HG03457 (cell line): ENCODE data around the gene RNF208.
"Not testable (repeated sequence)": the region's sequence is repeated elsewhere in the genome, so short reads cannot be mapped to it uniquely, and the experiment has no call there.

Experiments used
- ATAC-seq: cut with Tn5 transposase; IDR thresholded peaks from one replicate; pipeline ENCODE4 v1.9.1; 2021; ENCODE audit warnings: moderate number of reproducible peaks; ENCODE audit not compliant: unreplicated experiment

RNF208 gene, protein sequence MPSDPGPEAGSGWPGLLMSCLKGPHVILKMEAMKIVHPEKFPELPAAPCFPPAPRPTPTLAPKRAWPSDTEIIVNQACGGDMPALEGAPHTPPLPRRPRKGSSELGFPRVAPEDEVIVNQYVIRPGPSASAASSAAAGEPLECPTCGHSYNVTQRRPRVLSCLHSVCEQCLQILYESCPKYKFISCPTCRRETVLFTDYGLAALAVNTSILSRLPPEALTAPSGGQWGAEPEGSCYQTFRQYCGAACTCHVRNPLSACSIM

DNA sequence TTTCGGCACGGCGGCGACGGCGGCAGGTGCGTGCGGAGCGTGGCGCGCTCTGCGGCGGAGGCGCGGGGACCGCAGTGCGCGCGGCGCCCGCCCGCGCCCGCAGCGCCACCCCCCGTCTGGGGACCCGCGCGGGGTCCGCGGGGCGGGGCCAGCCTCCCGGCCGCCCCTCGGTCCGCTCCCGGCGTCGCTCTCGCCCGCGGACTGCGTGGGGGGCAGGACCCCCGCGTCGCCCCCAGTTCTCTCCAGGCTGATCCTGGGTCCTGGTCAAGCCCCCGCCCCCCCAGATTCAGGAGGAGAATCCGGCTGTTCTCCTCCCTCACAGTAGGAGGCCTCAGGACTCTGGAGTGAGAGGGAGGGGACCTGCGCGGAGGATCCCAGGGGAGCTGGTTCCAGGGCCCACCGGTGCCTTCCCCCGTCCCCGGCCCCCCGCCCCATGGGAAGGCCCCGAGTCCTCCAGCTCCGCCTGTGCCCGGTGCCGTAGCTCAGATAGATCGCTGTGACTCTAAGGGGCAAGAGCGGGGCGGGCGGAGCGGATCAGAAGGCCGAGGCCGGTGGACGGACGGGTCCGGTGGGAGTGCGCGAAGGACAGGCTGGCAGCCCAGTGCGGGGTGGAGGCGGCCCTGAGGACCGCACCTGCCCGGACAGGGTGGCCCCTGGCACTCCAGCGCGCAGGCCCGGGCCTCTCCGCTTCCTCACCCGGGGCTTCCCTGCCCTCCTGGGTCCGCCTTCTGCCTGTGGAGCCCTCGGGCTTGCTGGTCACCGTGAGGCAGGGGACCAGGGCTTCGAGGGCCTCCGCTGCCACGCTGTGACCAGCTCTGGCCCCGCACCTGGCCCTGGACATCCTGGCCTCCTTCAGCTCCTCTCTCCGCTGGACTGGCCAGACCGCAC lies at the start of gene RNF208:
Gene RNF208, minus strand, starts transcription at position 51 of the 888 bp plus-strand sequence. CDS start 1,028 bp downstream, outside the sequence.
- ATAC-seq = no peak

DNA sequence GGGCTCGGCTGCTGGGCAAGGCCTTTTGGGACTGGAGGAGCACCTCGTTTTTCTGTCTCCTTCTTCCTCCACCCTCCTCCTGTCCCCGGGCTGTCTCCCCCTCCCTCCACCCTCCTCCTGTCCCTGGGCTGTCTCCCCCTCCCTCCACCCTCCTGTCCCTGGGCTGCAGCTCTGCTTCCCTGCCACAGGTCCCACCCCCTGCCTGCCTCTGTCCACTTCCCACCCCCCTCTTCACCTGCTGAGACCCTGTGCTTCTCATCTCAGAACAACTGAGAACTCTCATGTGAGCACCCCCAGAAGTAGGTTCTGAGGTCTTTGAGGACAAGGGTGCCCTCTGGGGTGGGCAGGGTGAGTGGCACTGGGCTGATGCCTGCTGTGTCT lies 49.6 kb upstream of the RNF208 start:
- no peak for ATAC-seq

DNA sequence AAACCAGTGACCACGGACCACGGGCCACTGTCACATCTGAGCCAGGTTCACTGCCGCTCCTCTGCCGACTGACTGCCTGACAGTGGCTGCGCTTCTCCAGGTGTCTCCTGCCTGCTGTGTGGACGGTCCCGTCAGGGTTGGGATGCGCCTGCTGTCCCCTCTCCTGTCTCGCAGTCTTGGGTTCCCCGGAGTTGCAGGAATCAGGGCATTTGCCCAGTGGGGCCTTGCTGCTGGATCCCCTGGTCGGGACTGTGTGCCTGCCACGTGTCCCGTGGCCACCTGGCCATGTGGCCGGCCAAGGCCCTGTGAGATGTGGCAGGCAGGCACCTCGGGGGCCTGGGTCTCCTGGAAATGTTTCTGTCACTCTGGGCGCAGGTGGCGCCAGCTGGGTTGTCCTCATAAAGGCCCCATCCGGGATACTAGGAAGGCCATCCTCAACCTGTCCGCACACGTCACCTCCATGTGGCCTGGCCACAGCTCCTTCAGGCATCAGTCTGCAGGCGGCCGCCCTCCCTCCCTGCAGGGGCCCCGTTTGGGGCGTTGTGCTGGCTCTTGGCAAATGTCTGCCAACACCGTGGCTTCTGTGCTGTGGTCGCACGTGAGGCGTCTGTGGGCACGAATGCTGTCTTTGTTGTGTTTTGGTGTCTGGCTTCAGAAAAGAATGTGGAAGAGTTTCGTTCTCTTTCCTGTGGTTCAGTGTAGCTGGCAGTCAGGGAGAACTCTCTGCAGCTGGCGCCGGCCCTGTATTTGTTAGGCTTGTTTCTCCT lies 49.1 kb upstream of the RNF208 start:
- no peak for ATAC-seq

DNA sequence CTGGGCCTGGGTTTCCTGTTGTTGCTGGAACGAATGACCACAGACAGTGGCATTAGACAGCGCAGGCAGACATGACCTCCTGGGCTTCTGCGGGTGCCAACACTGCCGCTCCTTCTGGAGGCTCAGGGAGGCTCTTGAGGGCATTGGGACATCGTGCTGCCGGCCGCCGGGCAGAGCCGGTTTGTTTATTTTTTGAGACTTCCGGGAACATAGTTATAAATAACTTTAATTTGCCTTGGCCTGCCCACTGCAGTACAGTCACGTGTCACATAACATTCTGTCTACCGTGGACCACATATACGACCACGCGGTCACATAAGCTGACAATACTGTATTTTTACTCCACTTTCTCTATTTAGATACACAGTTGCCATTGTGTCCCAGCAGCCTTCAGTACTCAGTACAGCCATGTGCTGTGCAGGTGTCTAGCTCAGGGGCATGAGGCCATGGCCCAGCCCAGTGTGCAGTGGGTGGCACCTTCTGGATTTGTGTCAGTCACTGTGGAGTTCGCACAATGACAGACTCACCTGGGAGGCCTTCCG lies 47.3 kb upstream of the RNF208 start:
- no peak for ATAC-seq

DNA sequence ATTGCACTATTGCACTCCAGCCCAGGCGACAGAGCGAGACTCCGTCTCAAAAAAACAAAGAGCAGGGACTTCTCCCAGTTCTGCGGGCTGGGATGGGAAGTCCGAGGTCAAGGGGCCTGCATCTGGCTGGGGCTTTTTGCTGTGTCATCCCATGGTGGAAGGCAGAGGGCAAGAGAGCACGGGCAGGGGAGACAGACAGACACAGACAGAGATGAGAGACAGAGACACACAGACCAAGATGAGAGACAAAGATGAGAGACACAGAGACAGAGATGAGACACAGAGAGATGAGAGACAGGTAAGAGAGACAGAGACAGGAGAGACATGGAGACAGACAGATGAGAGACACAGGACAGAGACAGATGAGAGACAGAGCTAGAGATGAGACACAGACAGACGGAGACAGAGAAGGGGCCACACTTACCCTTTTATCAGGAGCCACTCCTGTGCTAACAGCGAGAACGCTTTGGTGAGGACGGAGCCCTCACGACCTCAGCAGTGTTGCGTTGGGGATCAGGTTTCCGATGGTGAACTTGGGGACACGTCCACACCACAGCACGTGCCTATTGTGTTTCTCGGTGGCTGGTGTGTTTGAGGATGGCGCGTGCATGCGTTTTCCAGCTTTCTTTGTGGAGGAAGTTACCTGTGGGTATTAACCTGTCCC lies 46.6 kb upstream of the RNF208 start:
- ATAC-seq = no peak

DNA sequence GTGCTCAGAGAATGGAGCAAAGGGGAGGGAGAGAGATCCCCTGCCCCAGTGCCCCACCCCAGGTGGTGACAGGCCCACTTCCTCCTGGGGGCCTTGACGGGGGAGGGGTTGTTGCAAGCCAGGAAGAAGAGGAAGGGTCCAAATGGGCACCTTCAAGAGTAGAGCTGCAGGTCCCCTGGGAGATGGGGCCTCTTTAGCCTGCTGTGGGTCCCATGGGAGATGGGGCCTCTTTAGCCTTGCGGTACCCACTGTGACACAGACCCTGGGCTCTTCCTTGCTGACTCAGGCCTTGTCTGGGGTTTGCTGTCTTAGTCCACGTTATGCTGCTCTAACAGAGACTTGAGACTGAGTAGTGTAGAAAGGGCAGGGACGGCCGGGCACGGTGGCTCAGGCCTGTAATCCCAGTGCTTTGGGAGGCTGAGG lies 45.9 kb upstream of the RNF208 start:
- no peak for ATAC-seq

DNA sequence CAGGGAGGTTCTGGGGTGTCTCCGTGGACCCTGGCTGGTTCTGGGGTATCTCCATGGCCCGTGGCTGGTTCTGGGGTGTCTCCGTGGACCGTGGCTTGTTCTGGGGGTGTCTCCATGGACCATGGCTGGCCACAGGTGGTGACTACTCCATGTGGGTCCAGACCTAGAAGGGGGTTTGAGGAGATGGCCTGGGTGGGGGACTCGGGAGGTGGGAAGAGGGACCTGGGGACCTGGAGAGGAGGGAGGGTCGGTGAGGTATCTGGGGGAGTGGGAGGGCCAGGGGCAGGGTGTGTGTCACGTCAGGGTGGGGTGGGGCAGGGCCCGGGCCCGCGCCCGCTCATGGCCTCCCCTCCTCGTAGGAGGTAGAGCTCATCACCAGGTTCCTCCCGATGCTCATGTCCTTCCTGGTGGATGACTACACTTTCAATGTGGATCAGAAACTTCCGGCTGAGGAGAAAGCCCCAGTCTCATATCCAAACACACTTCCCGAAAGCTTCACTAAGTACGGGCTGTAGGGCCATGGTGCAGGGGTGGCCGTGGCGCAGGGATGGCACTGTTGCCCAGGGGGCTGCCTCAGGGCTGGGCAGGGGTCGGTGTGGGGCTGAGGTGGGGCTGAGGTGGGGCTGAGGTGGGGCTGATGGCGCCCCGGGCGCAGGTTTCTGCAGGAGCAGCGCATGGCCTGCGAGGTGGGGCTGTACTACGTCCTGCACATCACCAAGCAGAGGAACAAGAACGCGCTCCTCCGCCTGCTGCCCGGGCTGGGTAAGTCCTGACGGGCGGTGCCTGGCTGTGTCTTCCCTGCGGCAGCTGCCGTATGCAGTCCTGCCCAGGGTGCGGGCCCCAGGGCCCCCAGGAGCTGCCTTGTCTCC lies 44.8 kb upstream of the RNF208 start:
- ATAC-seq = no peak

DNA sequence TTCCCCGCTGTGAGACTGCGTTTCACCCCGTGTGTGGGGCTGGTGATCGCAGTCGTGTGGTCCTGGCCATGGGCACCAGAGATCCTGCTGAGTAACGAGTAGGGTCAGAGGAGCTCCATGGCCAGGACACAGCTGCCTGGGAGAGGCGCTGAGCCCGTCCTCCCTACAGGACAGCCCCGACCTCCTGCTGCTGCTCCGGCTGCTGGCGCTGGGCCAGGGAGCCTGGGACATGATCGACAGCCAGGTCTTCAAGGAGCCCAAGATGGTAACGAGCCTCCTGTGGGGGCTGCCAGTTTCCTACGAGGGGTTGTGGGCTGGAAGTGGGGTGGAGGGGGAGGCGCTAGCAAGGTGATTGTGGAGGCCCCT lies 44.1 kb upstream of the RNF208 start:
- ATAC-seq = no peak

DNA sequence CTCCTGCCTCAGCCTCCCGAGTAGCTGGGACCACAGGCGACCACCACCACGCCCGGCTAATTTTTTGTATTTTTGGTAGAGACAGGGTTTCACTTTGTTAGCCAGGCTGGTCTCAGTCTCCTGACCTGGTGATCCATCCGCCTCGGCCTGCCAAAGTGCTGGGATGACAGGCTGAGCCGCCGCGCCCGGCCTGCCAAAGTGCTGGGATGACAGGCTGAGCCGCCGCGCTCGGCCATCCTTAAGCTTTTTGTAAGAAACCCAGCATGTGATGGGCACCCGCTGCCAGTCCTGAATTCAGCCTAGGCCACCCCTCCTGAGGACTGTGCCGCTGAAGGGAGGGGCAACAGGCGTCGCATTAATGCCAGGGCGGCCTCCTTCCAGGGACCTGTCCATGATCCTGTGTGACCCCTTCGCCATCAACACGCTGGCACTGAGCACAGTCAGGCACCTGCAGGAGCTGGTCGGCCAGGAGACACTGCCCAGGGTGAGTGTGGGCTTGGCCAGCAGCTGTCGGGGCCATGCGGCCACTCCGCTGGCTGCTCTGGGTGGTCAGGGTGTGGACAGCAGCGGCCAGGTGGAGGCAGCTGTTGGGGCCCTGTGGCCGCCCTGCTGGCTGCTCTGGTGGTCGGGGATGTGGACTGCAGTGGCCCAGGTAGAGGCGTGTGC lies 43.6 kb upstream of the RNF208 start:
- ATAC-seq = no peak

DNA sequence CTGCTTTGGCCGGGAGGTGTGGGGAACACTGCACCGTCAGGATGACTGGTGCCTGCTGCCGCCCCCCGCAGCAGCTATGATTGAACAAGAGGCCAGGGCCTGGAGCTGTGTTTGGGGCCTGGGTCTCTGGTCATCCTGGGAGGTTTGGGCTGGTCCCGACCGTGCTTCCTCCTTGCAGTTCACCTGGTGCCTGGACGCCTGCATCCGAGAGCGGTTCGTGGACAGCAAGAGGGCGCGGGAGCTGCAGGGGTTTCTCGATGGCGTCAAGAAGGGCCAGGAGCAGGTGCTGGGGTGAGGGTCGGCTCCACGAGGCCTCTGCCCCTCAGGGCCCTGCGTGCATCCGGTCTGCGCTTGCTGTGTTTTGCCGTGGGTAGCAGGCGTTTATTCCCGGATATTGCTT lies 42.0 kb upstream of the RNF208 start:
- ATAC-seq = no peak

DNA sequence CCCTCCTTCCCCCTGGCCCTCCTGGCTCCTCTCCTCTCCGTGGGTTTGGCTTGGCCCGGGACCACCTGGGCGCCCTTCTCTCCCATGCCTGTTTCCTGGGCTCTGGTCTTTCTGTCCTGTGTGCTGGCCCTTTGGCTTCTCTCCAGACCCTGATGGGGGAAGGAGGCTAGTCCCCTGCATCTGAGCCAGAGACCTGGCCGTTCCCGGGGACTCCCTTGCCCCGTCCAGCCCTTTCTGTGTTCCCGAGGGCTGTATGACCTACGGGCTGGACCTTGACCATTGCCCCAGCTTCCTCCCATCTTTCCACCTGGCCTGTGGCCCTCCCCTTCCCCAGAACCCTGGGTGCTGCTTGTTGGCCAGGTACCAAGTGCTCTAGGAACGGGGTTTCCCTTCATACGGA lies 41.5 kb upstream of the RNF208 start:
- no peak for ATAC-seq

DNA sequence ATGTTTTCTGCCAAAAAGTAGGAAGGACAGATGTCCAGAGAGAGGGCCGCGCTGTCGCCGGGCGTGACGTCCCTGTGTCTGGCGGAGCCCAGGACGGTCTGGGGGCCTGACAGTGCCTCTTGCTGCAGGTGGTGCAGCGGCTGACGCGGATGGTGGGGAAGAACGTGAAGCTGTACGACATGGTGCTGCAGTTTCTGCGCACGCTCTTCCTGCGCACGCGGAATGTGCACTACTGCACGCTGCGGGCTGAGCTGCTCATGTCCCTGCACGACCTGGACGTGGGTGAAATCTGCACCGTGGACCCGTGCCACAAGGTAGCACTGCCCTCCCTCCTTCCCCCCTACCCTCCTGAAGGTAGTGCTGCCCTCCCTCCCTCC lies 40.9 kb upstream of the RNF208 start:
- ATAC-seq = no peak

DNA sequence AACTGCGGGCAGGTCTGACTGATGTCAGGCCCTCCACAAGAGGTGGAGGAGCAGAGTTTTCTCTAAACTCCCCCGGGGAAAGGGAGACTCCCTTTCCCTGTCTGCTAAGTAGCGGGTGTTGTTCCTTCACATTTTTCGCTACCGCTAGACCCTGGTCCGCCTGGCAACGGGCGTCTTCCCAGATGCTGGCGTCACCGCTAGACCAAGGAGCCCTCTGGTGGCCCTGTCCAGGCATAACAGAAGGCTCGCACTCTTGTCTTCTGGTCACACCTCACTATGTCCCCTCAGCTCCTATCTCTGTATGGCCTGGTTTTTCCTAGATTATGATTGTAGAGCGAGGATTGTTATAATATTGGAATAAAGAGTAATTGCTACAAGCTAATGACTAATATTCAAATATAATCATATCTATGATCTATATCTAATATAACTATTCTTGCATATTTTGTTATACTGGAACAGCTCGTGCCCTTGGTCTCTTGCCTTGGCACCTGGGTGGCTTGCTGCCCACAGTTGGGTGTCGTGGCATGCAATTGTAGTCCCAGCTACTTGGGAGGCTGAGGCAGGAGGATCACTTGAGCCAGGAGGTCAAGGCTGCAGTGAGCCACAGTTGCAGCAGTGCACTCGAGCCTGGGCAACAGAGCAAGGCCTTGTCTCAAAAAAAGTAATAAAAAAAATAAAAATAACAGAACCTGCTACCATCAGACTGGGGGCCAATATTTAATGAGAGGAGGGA lies 40.3 kb upstream of the RNF208 start:
- ATAC-seq = not testable (repeated sequence)

DNA sequence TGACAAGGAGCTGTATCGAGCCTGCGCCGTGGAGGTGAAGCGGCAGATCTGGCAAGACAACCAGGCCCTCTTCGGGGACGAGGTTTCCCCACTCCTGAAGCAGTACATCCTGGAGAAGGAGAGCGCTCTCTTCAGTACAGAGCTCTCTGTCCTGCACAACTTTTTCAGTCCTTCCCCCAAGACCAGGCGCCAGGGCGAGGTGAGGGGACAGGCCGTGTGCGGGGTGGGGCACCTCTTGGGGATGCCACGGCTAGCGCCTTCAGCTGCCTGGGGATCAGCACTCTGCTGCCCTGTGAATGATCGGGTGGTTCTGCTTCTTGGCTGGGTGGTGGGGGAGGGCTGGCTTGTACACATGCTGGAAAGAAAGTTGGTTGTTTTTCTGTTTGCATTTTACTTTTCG lies 34.8 kb upstream of the RNF208 start:
- ATAC-seq = no peak

DNA sequence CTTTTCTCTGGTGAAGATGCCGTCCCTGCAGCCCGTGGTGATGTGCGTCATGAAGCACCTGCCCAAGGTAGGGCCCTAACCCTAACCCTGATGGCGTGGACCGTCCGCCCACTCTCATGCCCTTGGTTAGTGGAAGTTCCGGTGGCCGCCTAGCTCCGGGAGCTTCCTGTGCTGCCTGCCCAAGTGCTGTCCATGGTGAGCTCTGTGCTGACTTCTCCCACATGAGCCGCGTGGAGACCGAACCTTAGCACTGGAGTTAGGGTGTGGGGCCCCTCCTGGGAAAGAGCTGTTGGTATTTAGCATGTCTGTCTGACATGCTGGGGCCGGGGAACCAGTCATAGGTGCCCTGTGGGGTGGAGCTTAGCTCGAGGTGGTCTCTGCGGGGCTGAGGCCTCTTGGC lies 34.3 kb upstream of the RNF208 start:
- no peak for ATAC-seq

DNA sequence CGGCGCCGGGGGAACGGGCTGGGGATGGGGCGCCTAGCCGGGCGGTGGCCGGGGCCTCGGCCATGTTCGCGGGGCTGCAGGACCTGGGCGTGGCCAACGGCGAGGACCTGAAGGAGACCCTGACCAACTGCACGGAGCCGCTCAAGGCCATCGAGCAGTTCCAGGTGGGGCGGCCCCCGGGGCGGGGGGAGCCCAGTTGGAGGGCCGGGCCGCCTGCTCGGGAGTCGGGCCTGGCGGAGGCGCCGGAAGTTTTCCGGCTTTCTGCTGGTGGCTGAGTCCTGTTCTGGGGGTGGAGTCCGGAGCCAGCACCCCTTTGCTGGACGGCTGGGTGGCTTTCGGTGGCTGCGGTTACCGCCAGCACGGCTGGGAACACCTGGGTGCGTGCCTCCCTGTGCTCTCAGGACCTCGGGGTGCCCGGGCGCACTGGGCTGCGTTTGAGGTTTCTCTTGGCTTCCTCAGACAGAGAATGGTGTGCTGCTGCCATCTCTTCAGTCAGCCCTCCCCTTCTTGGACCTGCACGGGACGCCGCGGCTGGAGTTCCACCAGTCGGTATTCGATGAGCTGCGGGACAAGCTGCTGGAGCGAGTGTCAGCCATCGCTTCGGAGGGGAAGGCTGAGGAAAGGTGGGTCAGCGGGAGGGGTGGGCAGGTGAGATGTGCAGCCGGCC lies 33.5 kb upstream of the RNF208 start:
- peak; percentile 4 for ATAC-seq

DNA sequence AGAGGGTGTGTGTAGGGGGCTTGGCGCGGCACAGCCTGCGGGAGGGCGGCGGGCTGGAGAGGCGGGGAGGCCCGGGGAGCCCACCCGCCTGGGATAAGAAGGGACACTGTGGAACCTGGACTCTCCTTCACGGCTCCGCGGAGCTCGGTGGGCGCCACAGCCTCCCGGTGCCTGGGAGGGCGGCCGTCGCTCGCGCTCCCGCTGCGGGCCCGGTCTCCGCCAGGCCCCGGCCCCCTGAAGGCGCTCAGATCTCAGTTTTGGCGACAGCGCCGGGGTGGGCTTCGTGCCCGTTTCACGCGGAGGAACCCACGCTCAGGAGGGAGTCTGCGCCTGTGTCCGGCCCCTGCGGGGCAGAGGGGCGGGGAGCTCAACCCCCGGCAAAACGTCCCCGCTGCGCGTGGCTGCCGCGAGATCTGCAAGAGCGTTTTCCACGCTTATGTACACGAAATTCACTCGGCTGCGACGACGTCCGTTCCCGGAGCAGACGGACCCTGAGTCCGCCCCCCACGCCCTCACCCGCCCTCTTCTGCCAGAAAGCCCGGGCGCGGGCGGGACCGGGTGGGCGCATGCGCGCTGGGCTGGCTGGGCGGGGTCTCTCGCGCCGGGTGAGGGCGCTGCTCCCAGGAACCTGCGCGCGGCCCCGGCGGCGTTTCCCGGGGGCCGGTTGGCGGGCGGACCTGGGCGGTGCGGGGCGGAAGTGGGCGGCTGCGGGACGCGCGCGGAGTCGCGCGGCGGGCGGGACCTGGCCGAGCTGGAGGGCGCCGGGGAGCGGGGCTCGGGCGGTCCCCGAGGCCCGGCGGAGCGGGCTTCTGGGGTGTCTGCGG lies 32.8 kb upstream of the RNF208 start, which contains the start of gene NELFB:
Gene NELFB, plus strand, starts transcription at position 704 of the 824 bp plus-strand sequence.
- peak; percentile 42 for ATAC-seq
